Activated CD4-positive, alpha-beta T cell treated with anti-CD3 and anti-CD28 coated beads, Interleukin-2, amount 50 U/mL, for 1 hour (primary cell): ENCODE results near the gene C9orf50.

Experiments
- DNase-seq: peaks from one replicate; pipeline ENCODE4 v3.0.0-alpha.2; 2020

C9orf50 gene

GRCh38 chr9:129586685-129587084, 34.2 kb downstream of the C9orf50 start:
- DNase-seq, result no peak

GRCh38 chr9:129586245-129586644, 34.7 kb downstream of the C9orf50 start:
- DNase-seq, result no peak

GRCh38 chr9:129585352-129585751, 35.5 kb downstream of the C9orf50 start:
- DNase-seq, result no peak

- DNase-seq, result peak; percentile 52
Measured at GRCh38 chr9:129584136-129584535, 36.8 kb downstream of the C9orf50 start.

- no peak for DNase-seq
Measured at GRCh38 chr9:129583308-129584038, 37.4 kb downstream of the C9orf50 start.

GRCh38 chr9:129582855-129583254, 38.0 kb downstream of the C9orf50 start:
- no peak for DNase-seq

GRCh38 chr9:129581505-129582189, 39.3 kb downstream of the C9orf50 start:
- DNase-seq, result no peak

GRCh38 chr9:129580211-129580915, 40.5 kb downstream of the C9orf50 start:
- DNase-seq, result no peak

GRCh38 chr9:129579294-129579693, 41.6 kb downstream of the C9orf50 start:
- DNase-seq, result no peak

- DNase-seq, result no peak
Measured at GRCh38 chr9:129576546-129577543, 44.1 kb downstream of the C9orf50 start.

- no peak for DNase-seq
Measured at GRCh38 chr9:129575818-129576217, 45.1 kb downstream of the C9orf50 start.

GRCh38 chr9:129574911-129575585, 45.9 kb downstream of the C9orf50 start:
- DNase-seq, result no peak

- DNase-seq, result no peak
Measured at GRCh38 chr9:129573977-129574376, 46.9 kb downstream of the C9orf50 start.

GRCh38 chr9:129572517-129572916, 48.4 kb downstream of the C9orf50 start:
- no peak for DNase-seq

- DNase-seq, result no peak
Measured at GRCh38 chr9:129572052-129572425, 48.9 kb downstream of the C9orf50 start.

- DNase-seq, result no peak
Measured at GRCh38 chr9:129571298-129572051, 49.4 kb downstream of the C9orf50 start.

GRCh38 chr9:129570450-129571297, 50.2 kb downstream of the C9orf50 start:
- DNase-seq, result no peak

- DNase-seq, result no peak
Measured at GRCh38 chr9:129569502-129570449, 51.1 kb downstream of the C9orf50 start.
